Panc1 (cell line): ENCODE measurements around the gene ZP1. TPM values are rescaled to one million over a fixed set of nuclear protein-coding genes. Genes with fewer than 3 reads are reported as not detected.

Experiments
- ATAC-seq: fragments of 200-7000 bp; cut with Tn5 transposase; 2 replicates; pipeline ENCODE4 v1.9.1; 2020; ENCODE audit warnings: mild to moderate bottlenecking, moderate library complexity
- BruUV-seq: library from RNA; stranded (reverse); fragments of 400-500 nt; replicated peaks from 2 replicates; lab custom pipeline; 2021; lab: Mats Ljungman, UMichigan
- CTCF ChIA-PET: fragments of 300-600 bp; sonication (Branson Sonifier 250); formaldehyde crosslinking; loops from one replicate; lab custom pipeline; 2022; ENCODE audit warnings: antibody characterized with exemption; lab: Charles Lee
- POLR2A ChIA-PET: fragments of 300-600 bp; sonication (Branson Sonifier 250); formaldehyde crosslinking; loops from one replicate; lab custom pipeline; 2022; ENCODE audit warnings: antibody characterized with exemption; lab: Charles Lee
- DNase-seq: peaks from one replicate; pipeline ENCODE4 v3.0.0-alpha.2; 2010; ENCODE audit warnings: low read depth, low spot score
- H3K27ac ChIP-seq: 2 replicates; pipeline ENCODE4 v1.5.1; 2011; ENCODE audit warnings: mild to moderate bottlenecking, low read length, inconsistent platforms
- H3K27me3 ChIP-seq: fragments of 200-500 bp; sonication (Bioruptor generic); 2 replicates; pipeline ENCODE4 v1.6.0; 2014; ENCODE audit warnings: low read length, inconsistent platforms; ENCODE audit not compliant: control insufficient read depth, insufficient read depth
- H3K36me3 ChIP-seq: fragments of 200-500 bp; sonication (Bioruptor generic); 2 replicates; pipeline ENCODE4 v1.5.1; 2014; ENCODE audit warnings: inconsistent platforms, mild to moderate bottlenecking, low read length, moderate library complexity; ENCODE audit not compliant: control insufficient read depth, insufficient read depth
- H3K4me1 ChIP-seq: 2 replicates; pipeline ENCODE4 v1.5.1; 2011; ENCODE audit warnings: inconsistent platforms, mild to moderate bottlenecking, low read length, moderate library complexity; ENCODE audit not compliant: control insufficient read depth, insufficient read depth
- H3K4me3 ChIP-seq, 2 experiments: 2 replicates each; pipeline ENCODE4 v1.5.1; 2011 to 2012; ENCODE audit warnings: low read depth in 2 of 2, low read length in 2 of 2, mild to moderate bottlenecking in 2 of 2, inconsistent platforms in 1 of 2, moderate library complexity in 1 of 2
- H3K9me3 ChIP-seq: fragments of 200-500 bp; sonication (Bioruptor generic); 2 replicates; pipeline ENCODE4 v1.5.1; 2014; ENCODE audit warnings: low read depth, mild to moderate bottlenecking, inconsistent platforms, low read length, moderate library complexity; ENCODE audit not compliant: control insufficient read depth, insufficient read depth
- POLR2AphosphoS5 ChIP-seq: IDR thresholded peaks from 2 replicates; pipeline ENCODE4 v1.6.1; 2012; ENCODE audit warnings: mild to moderate bottlenecking, low read depth, low read length, moderate library complexity
- SIN3A ChIP-seq: IDR thresholded peaks from 2 replicates; pipeline ENCODE4 v1.6.1; 2012; ENCODE audit warnings: low read depth, mild to moderate bottlenecking, low read length, moderate library complexity, borderline replicate concordance; ENCODE audit not compliant: insufficient read depth
- TCF7L2 ChIP-seq: IDR thresholded peaks from 2 replicates; pipeline ENCODE4 v1.6.1; 2011; ENCODE audit warnings: mild to moderate bottlenecking, low read depth, low read length, inconsistent platforms
- in situ Hi-C: cut with HindIII; loops from 2 replicates; pipeline ENCODE4 v1.10.0; 2016; ENCODE audit warnings: low sequenced_read_pairs, low pct_unique_long_range_greater_than_20kb
- intact Hi-C: fragments of 100-400 bp; cut with micrococcal nuclease; formaldehyde crosslinking; loops from one replicate; pipeline ENCODE4 v1.10.0; 2022; ENCODE audit not compliant: unreplicated experiment
- total RNA-seq: library from RNA; stranded (reverse); gene quantifications from one replicate; pipeline ENCODE4 v1.2.1, GENCODE V29; 2021; ENCODE audit not compliant: unreplicated experiment
- TF ChIP-seq, protein P1 (sequence below): fragments of 450-650 bp; IDR thresholded peaks from 2 replicates; pipeline ENCODE4 v1.5.1; 2017; ENCODE audit warnings: mild to moderate bottlenecking
- TF ChIP-seq, protein P2 (sequence below), 2 experiments: IDR thresholded peaks; 2 replicates each; pipeline ENCODE4 v1.6.1; 2011 to 2012; ENCODE audit warnings: low read depth in 2 of 2, control low read depth in 1 of 2, low read length in 1 of 2, mild to moderate bottlenecking in 1 of 2, moderate library complexity in 1 of 2; ENCODE audit not compliant: insufficient read depth in 1 of 2

The ZP1 gene
- total RNA-seq, 1 experiment from 2014 or later = not detected

DNA sequence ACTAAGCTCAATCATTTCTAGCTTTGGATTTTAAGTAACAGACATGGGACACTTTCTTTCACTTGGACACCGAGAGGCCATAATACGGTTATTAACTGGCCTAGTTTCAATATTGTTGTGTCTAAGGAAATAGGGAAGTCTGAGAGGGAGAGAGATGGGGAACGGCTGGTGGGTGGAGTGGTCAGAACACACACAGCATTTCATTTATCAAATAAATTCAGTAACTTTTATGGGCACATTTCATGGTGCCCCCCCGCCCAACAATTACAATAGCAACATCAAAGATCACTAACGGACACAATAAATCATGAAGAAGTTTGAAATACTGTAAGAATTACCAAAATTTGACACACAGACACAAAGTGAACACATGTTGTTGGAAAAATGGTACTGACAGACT, 28.3 kb downstream of the ZP1 start:
- TF ChIP-seq, protein P1, sequence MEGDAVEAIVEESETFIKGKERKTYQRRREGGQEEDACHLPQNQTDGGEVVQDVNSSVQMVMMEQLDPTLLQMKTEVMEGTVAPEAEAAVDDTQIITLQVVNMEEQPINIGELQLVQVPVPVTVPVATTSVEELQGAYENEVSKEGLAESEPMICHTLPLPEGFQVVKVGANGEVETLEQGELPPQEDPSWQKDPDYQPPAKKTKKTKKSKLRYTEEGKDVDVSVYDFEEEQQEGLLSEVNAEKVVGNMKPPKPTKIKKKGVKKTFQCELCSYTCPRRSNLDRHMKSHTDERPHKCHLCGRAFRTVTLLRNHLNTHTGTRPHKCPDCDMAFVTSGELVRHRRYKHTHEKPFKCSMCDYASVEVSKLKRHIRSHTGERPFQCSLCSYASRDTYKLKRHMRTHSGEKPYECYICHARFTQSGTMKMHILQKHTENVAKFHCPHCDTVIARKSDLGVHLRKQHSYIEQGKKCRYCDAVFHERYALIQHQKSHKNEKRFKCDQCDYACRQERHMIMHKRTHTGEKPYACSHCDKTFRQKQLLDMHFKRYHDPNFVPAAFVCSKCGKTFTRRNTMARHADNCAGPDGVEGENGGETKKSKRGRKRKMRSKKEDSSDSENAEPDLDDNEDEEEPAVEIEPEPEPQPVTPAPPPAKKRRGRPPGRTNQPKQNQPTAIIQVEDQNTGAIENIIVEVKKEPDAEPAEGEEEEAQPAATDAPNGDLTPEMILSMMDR = no peak
- no peak for TF ChIP-seq TCF7L2
- no peak for TF ChIP-seq SIN3A
- TF ChIP-seq, protein P2, sequence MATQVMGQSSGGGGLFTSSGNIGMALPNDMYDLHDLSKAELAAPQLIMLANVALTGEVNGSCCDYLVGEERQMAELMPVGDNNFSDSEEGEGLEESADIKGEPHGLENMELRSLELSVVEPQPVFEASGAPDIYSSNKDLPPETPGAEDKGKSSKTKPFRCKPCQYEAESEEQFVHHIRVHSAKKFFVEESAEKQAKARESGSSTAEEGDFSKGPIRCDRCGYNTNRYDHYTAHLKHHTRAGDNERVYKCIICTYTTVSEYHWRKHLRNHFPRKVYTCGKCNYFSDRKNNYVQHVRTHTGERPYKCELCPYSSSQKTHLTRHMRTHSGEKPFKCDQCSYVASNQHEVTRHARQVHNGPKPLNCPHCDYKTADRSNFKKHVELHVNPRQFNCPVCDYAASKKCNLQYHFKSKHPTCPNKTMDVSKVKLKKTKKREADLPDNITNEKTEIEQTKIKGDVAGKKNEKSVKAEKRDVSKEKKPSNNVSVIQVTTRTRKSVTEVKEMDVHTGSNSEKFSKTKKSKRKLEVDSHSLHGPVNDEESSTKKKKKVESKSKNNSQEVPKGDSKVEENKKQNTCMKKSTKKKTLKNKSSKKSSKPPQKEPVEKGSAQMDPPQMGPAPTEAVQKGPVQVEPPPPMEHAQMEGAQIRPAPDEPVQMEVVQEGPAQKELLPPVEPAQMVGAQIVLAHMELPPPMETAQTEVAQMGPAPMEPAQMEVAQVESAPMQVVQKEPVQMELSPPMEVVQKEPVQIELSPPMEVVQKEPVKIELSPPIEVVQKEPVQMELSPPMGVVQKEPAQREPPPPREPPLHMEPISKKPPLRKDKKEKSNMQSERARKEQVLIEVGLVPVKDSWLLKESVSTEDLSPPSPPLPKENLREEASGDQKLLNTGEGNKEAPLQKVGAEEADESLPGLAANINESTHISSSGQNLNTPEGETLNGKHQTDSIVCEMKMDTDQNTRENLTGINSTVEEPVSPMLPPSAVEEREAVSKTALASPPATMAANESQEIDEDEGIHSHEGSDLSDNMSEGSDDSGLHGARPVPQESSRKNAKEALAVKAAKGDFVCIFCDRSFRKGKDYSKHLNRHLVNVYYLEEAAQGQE (IDR thresholded peaks at IDR 0.05; ENCODE audit: insufficient read depth in 1 of 2, low read depth in 2 of 2, low read length in 1 of 2) = no peak
- TF ChIP-seq POLR2AphosphoS5 = no peak
- in situ Hi-C loops (no loop called here), intact Hi-C loops (no loop called here)
- Histone ChIP-seq H3K36me3 (peaks cover 43% of the 10 kb centered on the region), H3K4me3 (no peak overlapping the region), H3K4me1 (no peaks in the 10 kb centered on the region), H3K27me3 (no peaks in the 10 kb centered on the region), H3K9me3 (no peaks in the 10 kb centered on the region), H3K27ac (no peak overlapping the region)
- ATAC-seq (no peak), DNase-seq (no peak)
- no TSS peak for BruUV-seq
- ChIA-PET POLR2A (no interaction called here), CTCF (no interaction called here)

- TF ChIP-seq, protein P1 = no peak
- no peak for ATAC-seq
- Histone ChIP-seq H3K27ac (no peak overlapping the region), H3K4me3 (no peak overlapping the region), H3K36me3 (peaks cover 60% of the 10 kb centered on the region), H3K27me3 (no peaks in the 10 kb centered on the region), H3K9me3 (no peaks in the 10 kb centered on the region), H3K4me1 (no peaks in the 10 kb centered on the region)
- ChIA-PET CTCF (no interaction called here), POLR2A (no interaction called here)
- no peak for DNase-seq
- BruUV-seq = no TSS peak
- intact Hi-C loops (no loop called here), in situ Hi-C loops (no loop called here)
Observed at GRCh38 chr11:60897496-60897895, 30.2 kb downstream of the ZP1 start.
